B cell (primary cell): ENCODE results near the gene TNFSF12.

Source experiments
- CTCF ChIP-seq: fragments of 200-600 bp; IDR thresholded peaks from one replicate; pipeline ENCODE4 v1.8.0; 2022; ENCODE audit warnings: antibody characterized with exemption, mild to moderate bottlenecking
- EZH2 ChIP-seq: IDR thresholded peaks from 2 replicates; pipeline ENCODE4 v1.6.1; 2012; ENCODE audit warnings: borderline replicate concordance, low read depth, mild to moderate bottlenecking, moderate library complexity, low read length; ENCODE audit not compliant: insufficient read depth, poor library complexity, severe bottlenecking

- TF ChIP-seq CTCF (no peak), EZH2 (no peak)
Observed at GRCh38 chr17:7590743-7591142, 41.9 kb downstream of the TNFSF12 start.
